Ishikawa (cell line): ENCODE data around the gene PARP1.

ENCODE experiments used
- CEBPB ChIP-seq: IDR thresholded peaks from 2 replicates; pipeline ENCODE4 v1.6.1; 2012
- EP300 ChIP-seq: IDR thresholded peaks from 2 replicates; pipeline ENCODE4 v1.6.1; 2012; ENCODE audit warnings: borderline replicate concordance
- RAD21 ChIP-seq: IDR thresholded peaks from 2 replicates; pipeline ENCODE4 v1.6.1; 2012; ENCODE audit warnings: low read depth
- TAF1 ChIP-seq: IDR thresholded peaks from 2 replicates; pipeline ENCODE4 v1.6.1; 2012; ENCODE audit warnings: low read depth, mild to moderate bottlenecking
- TCF12 ChIP-seq: IDR thresholded peaks from 2 replicates; pipeline ENCODE4 v1.6.1; 2012; ENCODE audit warnings: low read depth
- YY1 ChIP-seq: IDR thresholded peaks from 2 replicates; pipeline ENCODE4 v1.6.1; 2012; ENCODE audit warnings: low read depth
- TF ChIP-seq, protein P1 (sequence below): IDR thresholded peaks from 2 replicates; pipeline ENCODE4 v1.6.1; 2012
- TF ChIP-seq, protein P2 (sequence below): IDR thresholded peaks from 2 replicates; pipeline ENCODE4 v1.6.1; 2012; ENCODE audit warnings: low read depth, mild to moderate bottlenecking

DNA sequence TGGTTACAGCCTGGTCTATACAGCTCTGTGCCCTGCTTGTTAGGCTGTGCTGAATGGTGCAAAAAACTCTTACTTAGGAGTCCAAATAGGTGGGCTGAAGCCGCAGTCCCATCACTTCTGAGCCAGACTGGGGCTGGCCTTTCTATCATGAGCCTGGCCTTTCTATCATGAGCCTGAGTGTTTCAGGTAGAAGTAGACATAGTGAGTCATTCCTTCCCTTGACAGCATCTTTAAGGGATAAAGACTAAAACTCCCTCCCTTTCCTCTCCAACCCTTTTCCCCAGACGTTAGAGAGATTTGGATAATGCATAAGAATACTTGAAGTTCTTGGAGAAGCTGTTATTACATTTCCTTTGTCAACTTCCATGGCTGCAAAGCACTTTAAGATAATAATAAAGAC is 46.5 kb upstream of the PARP1 start:
- TF ChIP-seq RAD21 (no peak), EP300 (no peak), CEBPB (no peak), TCF12 (no peak), YY1 (no peak), TAF1 (no peak)
- TF ChIP-seq, protein P1, sequence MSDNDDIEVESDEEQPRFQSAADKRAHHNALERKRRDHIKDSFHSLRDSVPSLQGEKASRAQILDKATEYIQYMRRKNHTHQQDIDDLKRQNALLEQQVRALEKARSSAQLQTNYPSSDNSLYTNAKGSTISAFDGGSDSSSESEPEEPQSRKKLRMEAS, result no peak
- TF ChIP-seq, protein P2, sequence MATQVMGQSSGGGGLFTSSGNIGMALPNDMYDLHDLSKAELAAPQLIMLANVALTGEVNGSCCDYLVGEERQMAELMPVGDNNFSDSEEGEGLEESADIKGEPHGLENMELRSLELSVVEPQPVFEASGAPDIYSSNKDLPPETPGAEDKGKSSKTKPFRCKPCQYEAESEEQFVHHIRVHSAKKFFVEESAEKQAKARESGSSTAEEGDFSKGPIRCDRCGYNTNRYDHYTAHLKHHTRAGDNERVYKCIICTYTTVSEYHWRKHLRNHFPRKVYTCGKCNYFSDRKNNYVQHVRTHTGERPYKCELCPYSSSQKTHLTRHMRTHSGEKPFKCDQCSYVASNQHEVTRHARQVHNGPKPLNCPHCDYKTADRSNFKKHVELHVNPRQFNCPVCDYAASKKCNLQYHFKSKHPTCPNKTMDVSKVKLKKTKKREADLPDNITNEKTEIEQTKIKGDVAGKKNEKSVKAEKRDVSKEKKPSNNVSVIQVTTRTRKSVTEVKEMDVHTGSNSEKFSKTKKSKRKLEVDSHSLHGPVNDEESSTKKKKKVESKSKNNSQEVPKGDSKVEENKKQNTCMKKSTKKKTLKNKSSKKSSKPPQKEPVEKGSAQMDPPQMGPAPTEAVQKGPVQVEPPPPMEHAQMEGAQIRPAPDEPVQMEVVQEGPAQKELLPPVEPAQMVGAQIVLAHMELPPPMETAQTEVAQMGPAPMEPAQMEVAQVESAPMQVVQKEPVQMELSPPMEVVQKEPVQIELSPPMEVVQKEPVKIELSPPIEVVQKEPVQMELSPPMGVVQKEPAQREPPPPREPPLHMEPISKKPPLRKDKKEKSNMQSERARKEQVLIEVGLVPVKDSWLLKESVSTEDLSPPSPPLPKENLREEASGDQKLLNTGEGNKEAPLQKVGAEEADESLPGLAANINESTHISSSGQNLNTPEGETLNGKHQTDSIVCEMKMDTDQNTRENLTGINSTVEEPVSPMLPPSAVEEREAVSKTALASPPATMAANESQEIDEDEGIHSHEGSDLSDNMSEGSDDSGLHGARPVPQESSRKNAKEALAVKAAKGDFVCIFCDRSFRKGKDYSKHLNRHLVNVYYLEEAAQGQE, result no peak
